ENCODE measurements around the gene OR13F1. TPM values are rescaled to one million over a fixed set of nuclear protein-coding genes. Genes with fewer than 3 reads are reported as not detected.

The OR13F1 gene
- total and polyA plus RNA-seq, 2 of the 8 experiments (the other 6 are each of a cell fraction or from before 2014, with no cell fraction given): not detected

DNA sequence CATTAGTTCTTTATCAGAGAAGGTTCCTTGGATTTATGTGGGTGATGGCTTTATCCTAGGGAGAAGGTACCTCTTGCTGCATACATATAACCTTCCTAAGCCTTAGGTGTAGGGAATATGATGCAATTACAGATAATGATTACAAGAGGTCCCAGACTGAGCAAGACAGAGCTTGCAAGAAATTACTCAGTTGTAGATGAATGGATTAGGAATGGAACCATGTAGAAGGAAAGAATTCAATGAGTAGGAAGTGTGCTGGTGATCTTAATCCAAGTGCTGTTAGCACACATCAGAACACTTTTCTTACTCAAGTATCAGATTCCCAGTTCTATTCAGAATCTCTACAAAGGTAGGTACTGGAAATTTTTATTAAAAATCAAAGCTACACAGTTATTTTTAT, 2.5 kb downstream of the OR13F1 start (continued):
- TF ChIP-seq, protein P1, sequence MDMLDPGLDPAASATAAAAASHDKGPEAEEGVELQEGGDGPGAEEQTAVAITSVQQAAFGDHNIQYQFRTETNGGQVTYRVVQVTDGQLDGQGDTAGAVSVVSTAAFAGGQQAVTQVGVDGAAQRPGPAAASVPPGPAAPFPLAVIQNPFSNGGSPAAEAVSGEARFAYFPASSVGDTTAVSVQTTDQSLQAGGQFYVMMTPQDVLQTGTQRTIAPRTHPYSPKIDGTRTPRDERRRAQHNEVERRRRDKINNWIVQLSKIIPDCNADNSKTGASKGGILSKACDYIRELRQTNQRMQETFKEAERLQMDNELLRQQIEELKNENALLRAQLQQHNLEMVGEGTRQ (IDR thresholded peaks at IDR 0.05; ENCODE audit: low read length): no peak
- TF ChIP-seq RBBP5 (IDR thresholded peaks at IDR 0.05; ENCODE audit: borderline replicate concordance, low read depth, low read length): no peak
- TF ChIP-seq CREB1 (IDR thresholded peaks at IDR 0.05): no peak
